Measurements from ENCODE around the gene ELAVL1. TPM values are rescaled to one million over a fixed set of nuclear protein-coding genes. Genes with fewer than 3 reads are reported as not detected.

ELAVL1 gene
- total RNA-seq, 6 experiments from 2014 or later = 105 to 127 (median 115) TPM

DNA sequence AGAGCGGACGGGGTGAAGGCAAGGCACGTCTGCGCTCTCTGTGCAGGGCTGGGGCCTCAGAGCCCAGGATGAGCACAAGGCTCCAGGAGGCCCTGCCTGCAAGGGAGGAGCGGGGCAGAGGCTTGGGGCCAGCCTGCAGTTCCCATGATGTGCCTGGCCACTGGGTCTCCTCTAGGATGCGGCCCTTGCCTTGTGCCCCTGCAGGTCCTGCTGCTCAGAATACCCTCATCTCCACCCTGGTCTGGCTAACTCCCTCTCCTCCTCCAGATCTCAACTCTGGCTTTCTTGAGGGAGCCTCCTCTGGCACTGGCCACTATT lies 27.8 kb downstream of the ELAVL1 start:
- TF ChIP-seq, protein P1, sequence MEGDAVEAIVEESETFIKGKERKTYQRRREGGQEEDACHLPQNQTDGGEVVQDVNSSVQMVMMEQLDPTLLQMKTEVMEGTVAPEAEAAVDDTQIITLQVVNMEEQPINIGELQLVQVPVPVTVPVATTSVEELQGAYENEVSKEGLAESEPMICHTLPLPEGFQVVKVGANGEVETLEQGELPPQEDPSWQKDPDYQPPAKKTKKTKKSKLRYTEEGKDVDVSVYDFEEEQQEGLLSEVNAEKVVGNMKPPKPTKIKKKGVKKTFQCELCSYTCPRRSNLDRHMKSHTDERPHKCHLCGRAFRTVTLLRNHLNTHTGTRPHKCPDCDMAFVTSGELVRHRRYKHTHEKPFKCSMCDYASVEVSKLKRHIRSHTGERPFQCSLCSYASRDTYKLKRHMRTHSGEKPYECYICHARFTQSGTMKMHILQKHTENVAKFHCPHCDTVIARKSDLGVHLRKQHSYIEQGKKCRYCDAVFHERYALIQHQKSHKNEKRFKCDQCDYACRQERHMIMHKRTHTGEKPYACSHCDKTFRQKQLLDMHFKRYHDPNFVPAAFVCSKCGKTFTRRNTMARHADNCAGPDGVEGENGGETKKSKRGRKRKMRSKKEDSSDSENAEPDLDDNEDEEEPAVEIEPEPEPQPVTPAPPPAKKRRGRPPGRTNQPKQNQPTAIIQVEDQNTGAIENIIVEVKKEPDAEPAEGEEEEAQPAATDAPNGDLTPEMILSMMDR (IDR thresholded peaks at IDR 0.05) = no peak
- Mint-ChIP-seq H3K9me3 (no peaks in the 10 kb centered on the region), H3K27ac (no peak overlapping the region), H3K4me3 (no peak overlapping the region), H3K36me3 (ENCODE audit: low read depth) (peaks cover 14% of the 10 kb centered on the region), H3K27me3 (ENCODE audit: insufficient read depth) (no peaks in the 10 kb centered on the region; the same call in 1 of the 2 replicates), H3K4me1 (ENCODE audit: low read depth) (peaks cover 7% of the 10 kb centered on the region; the same call in 1 of the 2 replicates)
- DNase-seq = no peak

DNA sequence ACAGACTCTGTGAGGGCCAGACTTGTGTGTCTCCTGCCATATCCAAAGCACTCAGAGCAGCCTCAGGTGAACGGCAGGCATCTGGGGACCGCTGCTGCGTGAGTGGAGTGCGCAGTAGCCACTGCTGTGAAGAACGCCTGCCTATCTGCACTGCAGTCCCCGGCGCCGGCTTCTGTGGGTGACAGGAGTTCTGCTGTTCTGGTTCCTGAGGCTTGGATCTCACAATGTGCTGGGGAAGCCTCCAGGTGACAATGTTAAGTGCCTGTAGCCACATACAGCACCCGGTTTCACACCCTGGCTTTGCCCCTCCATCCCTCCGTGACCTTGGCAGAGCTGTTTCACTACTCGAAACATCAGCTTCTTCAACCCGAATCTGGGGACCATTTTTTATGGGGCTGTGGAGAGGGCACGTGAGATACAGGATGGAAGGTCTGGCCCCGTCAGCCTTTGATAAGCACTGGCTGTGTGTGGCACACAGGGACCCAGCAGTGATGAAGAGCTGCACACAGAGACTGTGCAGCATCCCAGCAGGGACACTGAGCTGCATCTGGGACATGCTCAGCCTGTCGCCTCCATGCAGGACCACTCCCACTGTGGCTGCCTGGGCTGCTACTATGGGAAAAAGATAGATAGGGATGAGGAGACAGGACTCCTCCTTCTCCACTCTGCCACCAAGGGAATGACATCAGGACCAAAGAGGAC lies 28.3 kb downstream of the ELAVL1 start:
- Mint-ChIP-seq H3K27ac (no peak overlapping the region), H3K36me3 (ENCODE audit: low read depth) (peaks cover 12% of the 10 kb centered on the region), H3K9me3 (no peaks in the 10 kb centered on the region), H3K4me1 (ENCODE audit: low read depth) (peaks cover 7% of the 10 kb centered on the region; the same call in 1 of the 2 replicates), H3K4me3 (no peak overlapping the region), H3K27me3 (ENCODE audit: insufficient read depth) (no peaks in the 10 kb centered on the region; the same call in 1 of the 2 replicates)
- no peak for DNase-seq
- TF ChIP-seq, protein P1 (IDR thresholded peaks at IDR 0.05) = no peak

DNA sequence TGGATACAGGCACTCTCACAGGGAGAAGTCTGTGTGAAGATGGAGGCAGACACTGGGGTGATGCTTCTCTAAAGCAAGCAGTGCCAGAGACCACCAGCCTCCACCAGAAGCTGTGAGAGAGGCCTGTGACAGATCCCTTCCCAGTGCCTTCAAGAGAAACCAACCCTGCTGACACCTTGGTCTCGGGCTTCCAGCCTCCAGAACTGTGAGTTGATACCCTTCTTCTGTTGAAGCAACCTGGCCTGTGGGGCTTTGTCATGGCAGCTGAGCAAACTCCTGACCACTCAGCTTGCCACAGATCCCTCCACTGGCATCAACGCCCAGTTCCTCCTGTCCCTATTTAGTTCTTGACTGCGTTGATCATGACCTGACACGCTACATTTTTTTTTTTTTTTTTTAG lies 29.0 kb downstream of the ELAVL1 start:
- Mint-ChIP-seq H3K9me3 (no peaks in the 10 kb centered on the region), H3K4me1 (ENCODE audit: low read depth) (peaks cover 7% of the 10 kb centered on the region; the same call in 1 of the 2 replicates), H3K36me3 (ENCODE audit: low read depth) (peaks cover 12% of the 10 kb centered on the region), H3K27ac (no peak overlapping the region), H3K4me3 (no peak overlapping the region), H3K27me3 (ENCODE audit: insufficient read depth) (no peaks in the 10 kb centered on the region)
- TF ChIP-seq, protein P1 (IDR thresholded peaks at IDR 0.05) = no peak
- no peak for DNase-seq

DNA sequence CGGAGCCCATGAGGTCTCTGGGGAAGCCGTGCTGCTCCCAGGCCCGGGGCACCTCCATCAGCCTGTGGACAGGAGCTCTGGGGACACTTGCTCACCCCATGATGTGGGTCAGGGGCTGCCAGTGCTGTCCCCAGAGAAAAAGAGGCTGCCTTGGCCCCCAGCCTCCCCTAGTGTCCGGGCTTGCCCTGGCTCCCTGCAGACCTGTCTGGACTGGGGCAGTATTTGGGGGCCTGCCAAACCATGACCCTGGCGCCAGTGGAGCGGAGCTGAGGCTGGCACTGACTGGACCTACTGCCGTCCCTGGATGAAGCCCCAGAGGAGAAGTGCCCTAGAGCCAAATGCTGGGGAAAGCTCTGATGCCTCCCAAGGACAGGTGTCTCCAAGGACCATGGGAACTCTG lies 30.4 kb downstream of the ELAVL1 start:
- TF ChIP-seq, protein P1 (IDR thresholded peaks at IDR 0.05) = no peak
- H3K4me1 Mint-ChIP-seq (ENCODE audit: low read depth) = peaks cover 7% of the 10 kb centered on the region; the same call in 1 of the 2 replicates
- no peak overlapping the region for H3K27ac Mint-ChIP-seq
- DNase-seq = no peak
- H3K4me3 Mint-ChIP-seq = no peak overlapping the region
- H3K36me3 Mint-ChIP-seq (ENCODE audit: low read depth) = peaks cover 8% of the 10 kb centered on the region
- H3K9me3 Mint-ChIP-seq = no peaks in the 10 kb centered on the region
- H3K27me3 Mint-ChIP-seq (ENCODE audit: insufficient read depth) = no peaks in the 10 kb centered on the region

DNA sequence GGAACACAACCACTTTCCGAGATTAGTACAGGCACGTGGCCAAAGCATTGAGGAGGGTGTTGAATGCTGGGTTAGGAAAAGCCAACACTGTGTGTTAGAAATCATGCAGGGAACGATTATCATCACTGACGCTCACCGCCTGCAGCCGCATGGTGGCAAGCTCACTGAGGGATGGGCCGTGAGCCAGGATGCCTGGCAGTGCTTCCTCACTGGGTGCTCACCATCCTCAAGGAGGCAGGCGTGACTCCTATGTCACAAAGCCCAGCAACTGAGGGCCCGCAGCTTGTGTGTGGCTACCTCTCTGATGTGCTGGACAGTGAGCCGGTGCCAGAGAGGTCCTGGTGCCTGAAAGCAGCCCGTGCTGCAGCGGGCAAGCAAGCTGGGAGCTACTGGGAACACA lies 31.6 kb downstream of the ELAVL1 start:
- no peak overlapping the region for H3K4me3 Mint-ChIP-seq
- DNase-seq = no peak
- peaks cover 6% of the 10 kb centered on the region; the same call in 1 of the 2 replicates for H3K4me1 Mint-ChIP-seq (ENCODE audit: low read depth)
- H3K27ac Mint-ChIP-seq = no peak overlapping the region
- no peaks in the 10 kb centered on the region for H3K9me3 Mint-ChIP-seq
- no peaks in the 10 kb centered on the region for H3K27me3 Mint-ChIP-seq (ENCODE audit: insufficient read depth)
- TF ChIP-seq, protein P1 (IDR thresholded peaks at IDR 0.05) = no peak
- peaks cover 8% of the 10 kb centered on the region for H3K36me3 Mint-ChIP-seq (ENCODE audit: low read depth)
